Measurements from ENCODE around the gene ENTPD8.

ENTPD8 gene

DNA sequence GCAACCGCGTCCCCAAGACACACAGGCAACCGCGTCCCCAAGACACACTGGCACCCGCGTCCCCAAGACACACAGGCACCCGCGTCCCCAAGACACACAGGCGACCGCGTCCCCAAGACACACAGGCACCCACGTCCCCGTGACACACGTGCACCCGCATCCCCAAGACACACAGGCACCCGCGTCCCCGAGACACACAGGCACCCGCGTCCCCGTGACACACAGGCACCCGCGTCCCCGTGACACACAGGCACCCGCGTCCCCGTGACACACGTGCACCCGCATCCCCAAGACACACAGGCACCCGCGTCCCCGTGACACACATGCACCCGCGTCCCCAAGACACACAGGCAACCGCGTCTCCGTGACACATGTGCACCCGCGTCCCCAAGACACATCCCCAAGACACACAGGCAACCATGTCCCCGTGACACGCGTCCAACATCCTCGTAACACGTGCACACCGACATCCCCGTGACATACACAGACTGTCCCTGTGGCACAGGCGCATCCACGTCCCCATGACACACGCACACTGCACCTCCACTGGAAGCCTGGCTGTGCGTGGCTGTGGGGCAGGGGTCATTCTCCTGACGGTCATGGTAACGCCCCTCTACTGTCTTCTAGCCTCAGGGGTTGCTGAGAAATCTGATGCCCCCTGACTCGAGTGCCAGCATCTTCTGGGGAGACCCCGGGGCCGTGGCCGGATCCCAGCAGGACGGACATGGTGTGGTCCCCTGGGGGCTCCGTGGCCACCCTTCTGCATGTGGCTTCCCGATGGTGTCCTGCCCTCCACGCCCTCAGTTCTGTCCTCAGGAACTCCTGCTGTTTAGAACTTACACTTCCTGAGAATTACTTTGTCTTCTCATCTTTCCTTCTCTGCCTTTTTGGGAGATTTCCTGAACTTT, 42.3 kb downstream of the ENTPD8 start:
- TF ChIP-seq, protein P1, sequence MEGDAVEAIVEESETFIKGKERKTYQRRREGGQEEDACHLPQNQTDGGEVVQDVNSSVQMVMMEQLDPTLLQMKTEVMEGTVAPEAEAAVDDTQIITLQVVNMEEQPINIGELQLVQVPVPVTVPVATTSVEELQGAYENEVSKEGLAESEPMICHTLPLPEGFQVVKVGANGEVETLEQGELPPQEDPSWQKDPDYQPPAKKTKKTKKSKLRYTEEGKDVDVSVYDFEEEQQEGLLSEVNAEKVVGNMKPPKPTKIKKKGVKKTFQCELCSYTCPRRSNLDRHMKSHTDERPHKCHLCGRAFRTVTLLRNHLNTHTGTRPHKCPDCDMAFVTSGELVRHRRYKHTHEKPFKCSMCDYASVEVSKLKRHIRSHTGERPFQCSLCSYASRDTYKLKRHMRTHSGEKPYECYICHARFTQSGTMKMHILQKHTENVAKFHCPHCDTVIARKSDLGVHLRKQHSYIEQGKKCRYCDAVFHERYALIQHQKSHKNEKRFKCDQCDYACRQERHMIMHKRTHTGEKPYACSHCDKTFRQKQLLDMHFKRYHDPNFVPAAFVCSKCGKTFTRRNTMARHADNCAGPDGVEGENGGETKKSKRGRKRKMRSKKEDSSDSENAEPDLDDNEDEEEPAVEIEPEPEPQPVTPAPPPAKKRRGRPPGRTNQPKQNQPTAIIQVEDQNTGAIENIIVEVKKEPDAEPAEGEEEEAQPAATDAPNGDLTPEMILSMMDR (IDR thresholded peaks at IDR 0.05; ENCODE audit: insufficient read depth, missing control alignments), result no peak
- DNase-seq (ENCODE audit: insufficient read length, low spot score) (no peak), FAIRE-seq (no peak)

DNA sequence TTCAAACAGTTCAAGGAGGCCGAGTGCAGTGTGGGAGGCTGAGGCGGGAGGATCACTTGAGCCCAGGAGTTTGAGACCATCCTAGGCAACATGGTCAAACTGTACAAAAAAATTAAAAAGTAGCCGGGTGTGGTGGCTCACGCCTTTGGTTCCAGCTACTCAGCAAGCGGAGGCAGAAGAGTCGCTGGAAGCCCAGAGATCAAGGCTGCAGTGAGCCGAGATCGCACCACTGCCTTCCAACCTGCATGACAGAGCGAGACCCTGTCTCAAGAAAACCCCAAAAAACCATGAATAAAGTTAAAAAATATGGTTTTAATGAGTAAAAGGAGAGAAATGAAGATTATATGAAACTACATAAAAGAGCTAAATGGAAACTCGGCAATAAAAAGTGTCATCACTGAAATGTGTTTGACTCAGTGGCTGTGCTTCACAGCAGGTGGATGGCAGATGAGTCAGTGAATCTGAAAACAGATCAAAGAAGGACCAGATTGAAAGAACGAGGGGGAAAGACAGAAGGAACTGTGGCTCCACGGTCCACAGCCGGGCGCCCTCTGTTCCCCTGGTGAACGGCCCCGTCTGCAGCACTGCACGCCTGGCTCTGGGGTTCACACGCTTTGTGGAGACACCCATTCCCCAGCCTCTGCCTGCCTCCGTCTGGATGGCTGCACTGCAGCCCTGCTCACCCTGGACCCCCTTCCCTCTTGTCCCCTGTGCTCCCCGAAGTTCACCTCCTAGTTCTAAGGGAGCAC, 43.3 kb downstream of the ENTPD8 start:
- FAIRE-seq, result no peak
- TF ChIP-seq, protein P1 (IDR thresholded peaks at IDR 0.05; ENCODE audit: insufficient read depth, missing control alignments), result no peak
- no peak for DNase-seq (ENCODE audit: insufficient read length, low spot score)

DNA sequence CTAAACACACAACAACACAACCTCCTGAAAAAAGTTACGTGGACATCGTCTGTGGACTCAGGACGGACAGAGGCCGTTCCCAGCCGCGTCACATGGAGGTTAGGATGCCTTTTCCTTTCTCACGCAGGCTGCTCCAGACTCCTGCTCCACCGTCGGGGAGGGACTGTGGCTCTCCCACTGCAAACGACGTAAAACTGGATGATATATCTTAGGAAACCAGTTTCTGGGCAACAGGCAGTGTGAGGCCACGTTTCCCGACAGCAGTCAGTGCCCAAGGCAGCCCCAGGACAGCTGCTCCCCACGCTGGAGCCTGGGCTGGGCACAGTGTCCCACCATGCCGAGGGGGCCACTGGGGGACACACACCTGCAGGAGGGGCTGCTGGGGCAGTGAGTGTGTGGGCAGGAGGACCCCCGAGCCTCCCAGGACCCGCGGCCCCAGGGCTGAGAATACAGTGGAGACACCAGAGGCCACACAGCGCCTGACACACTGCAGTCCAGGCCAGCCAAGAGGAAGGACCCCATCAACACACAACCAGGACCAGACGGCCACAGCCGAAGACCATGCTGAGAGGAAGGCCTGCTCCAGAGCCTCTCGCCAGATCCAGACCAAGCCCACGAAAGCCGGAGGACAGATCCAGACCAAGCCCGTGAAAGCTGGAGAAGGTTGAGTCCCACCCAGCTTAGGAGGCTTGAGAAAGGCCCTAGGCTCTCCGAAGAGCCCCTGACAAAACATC, 44.4 kb downstream of the ENTPD8 start:
- FAIRE-seq, result no peak

DNA sequence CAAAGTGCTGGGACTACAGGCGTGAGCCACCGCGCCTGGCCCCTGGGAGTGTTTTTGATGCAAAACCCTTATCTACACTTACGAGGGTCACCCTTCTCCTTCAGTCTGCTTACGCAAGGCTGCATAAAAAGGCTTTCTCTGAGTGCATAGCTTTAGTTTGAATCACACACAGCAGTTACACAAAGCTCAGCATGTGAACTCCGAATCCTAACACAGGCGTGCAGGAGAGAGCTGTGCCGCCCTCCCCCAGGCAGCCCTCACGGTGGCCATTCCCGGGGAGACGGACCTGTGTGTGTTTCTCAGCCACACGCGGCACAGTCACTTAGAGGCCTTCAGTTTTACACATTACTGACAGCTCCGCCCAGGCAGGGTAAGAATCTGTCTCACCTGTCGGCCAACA, 44.9 kb downstream of the ENTPD8 start:
- FAIRE-seq, result no peak

More for the DNA sequence above, 44.4 kb downstream of the ENTPD8 start:
- DNase-seq (ENCODE audit: insufficient read length, low spot score), result no peak
- TF ChIP-seq, protein P1 (IDR thresholded peaks at IDR 0.05; ENCODE audit: insufficient read depth, missing control alignments), result no peak

DNA sequence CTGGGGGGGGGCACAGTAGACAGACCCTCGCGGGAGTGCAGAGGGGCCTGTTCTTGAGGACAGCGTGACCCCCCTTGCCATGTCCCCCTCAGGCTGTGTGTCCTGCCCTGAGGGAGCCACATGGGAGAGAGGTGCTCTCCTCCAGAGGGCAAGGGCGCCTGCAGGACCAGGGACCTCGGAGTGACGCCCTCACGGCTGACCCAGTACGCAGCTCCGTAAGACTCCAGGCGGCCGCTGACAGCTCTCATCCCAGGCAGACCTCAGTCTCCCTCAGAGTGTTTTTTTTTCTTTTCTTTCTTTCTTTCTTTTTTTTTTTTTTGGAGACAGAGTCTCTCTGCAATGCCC, 45.5 kb downstream of the ENTPD8 start:
- TF ChIP-seq, protein P1 (IDR thresholded peaks at IDR 0.05; ENCODE audit: insufficient read depth, missing control alignments), result no peak
- DNase-seq (ENCODE audit: insufficient read length, low spot score), result no peak
- FAIRE-seq, result no peak

More for the DNA sequence above, 44.9 kb downstream of the ENTPD8 start:
- DNase-seq (ENCODE audit: insufficient read length, low spot score), result no peak
- TF ChIP-seq, protein P1 (IDR thresholded peaks at IDR 0.05; ENCODE audit: insufficient read depth, missing control alignments), result no peak

DNA sequence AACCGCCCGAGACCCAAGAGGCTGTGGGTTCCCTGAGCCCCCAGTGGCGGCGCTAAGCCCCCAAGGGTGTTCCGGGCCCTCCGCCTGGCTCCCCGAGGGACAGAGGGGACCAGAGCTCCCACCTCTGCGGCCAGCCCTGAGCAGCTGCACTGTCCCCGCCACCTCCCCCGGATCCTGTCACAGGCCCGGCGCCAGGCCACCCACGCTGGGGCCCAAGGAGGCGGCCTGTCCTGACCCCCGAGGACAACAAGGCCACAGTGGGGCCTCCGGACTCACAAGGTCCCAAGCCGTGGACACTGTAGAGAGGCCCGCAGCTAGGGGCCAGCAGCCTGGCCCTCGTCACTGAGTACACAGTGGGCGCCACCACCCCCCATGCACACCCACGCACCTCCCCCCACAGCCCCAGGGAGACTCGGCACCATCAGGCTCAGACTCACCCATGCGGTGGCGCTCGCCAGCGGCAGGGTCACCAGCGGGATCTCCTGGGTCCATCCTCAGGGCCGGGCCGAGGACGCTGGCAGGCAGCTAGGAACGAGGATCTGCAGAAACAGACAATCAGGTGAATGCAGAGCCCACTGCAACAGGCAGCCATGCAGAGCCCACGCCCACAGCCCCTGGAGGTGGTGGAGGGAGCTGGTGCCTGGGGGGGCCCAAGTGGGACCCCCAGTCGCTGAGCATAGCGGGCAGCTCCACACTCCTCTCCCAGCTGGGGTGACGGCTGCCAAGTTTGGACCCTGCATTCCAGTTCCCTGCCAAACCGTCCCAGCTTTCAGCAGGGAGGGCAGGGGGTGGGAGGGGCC, 46.1 kb downstream of the ENTPD8 start:
- TF ChIP-seq, protein P1 (IDR thresholded peaks at IDR 0.05; ENCODE audit: insufficient read depth, missing control alignments), result no peak
- DNase-seq (ENCODE audit: insufficient read length, low spot score) (no peak), FAIRE-seq (no peak)

All from D721Med (cell line).